ENCODE measurements around the gene TMEM94.

DNA sequence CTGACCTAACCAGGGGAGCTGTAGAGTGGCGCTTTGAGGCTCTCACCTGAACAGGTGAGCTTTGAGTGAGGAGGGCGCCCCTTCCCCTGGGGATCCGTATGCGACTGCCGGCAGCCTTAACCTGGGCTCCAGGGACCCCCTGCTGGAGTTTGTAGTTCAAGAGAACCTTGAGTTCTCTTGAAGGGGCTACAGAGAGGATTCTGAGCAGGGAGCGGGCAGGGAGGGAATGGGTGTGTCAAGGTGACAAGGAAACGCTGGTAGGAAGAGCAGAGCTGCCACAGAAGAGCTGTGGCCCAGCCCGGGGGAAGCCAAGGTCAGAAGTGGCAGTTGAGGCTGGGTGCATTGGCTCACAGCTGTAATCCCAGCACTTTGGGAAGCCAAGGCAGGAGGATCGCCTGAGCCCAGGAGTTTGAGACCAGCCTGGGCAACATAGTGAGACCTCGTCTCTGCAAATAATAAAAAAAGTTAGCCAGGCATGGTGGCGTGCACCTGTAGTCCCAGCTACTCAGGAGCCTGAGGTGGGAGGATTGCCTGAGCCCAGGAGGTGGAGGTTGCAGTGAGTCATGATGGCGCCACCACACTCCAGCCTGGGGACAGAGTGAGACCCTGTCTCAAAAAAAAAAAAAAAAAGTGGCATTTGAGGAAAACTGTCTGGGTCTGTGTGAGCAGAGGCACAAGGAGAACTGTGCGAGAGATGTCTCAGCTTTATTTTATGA lies 70.3 kb downstream of the TMEM94 start:
- TF ChIP-seq, protein P1, sequence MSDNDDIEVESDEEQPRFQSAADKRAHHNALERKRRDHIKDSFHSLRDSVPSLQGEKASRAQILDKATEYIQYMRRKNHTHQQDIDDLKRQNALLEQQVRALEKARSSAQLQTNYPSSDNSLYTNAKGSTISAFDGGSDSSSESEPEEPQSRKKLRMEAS (IDR thresholded peaks at IDR 0.05), result no peak
- TF ChIP-seq, protein P2, sequence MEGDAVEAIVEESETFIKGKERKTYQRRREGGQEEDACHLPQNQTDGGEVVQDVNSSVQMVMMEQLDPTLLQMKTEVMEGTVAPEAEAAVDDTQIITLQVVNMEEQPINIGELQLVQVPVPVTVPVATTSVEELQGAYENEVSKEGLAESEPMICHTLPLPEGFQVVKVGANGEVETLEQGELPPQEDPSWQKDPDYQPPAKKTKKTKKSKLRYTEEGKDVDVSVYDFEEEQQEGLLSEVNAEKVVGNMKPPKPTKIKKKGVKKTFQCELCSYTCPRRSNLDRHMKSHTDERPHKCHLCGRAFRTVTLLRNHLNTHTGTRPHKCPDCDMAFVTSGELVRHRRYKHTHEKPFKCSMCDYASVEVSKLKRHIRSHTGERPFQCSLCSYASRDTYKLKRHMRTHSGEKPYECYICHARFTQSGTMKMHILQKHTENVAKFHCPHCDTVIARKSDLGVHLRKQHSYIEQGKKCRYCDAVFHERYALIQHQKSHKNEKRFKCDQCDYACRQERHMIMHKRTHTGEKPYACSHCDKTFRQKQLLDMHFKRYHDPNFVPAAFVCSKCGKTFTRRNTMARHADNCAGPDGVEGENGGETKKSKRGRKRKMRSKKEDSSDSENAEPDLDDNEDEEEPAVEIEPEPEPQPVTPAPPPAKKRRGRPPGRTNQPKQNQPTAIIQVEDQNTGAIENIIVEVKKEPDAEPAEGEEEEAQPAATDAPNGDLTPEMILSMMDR (IDR thresholded peaks at IDR 0.05; ENCODE audit: control extremely low read depth in 1 of 3, insufficient read depth in 1 of 3, low read depth in 1 of 3, low read length in 3 of 3), result no peak
- TF ChIP-seq EP300 (IDR thresholded peaks at IDR 0.05; ENCODE audit: borderline replicate concordance in 1 of 2, low read depth in 2 of 2, low read length in 2 of 2), result no peak
- no peak for TF ChIP-seq TAF1 (IDR thresholded peaks at IDR 0.05; ENCODE audit: low read depth, low read length)
- TF ChIP-seq POLR2AphosphoS5 (IDR thresholded peaks at IDR 0.05; ENCODE audit: low read depth, low read length), result no peak
- no peak for TF ChIP-seq GTF2F1 (IDR thresholded peaks at IDR 0.05; ENCODE audit: borderline replicate concordance, low read depth, low read length)
- no peak for TF ChIP-seq NRF1 (IDR thresholded peaks at IDR 0.05; ENCODE audit: low read depth, low read length)
- TF ChIP-seq SIX5 (IDR thresholded peaks at IDR 0.05; ENCODE audit: low read depth, low read length), result no peak
- no peak for TF ChIP-seq GABPA (IDR thresholded peaks at IDR 0.05; ENCODE audit: borderline replicate concordance, insufficient read depth, low read length)
- no peak for TF ChIP-seq POLR2A (IDR thresholded peaks at IDR 0.05; ENCODE audit: control extremely low read depth in 1 of 2, low read depth in 2 of 2, low read length in 2 of 2)
- no peak for TF ChIP-seq RFX5 (IDR thresholded peaks at IDR 0.05; ENCODE audit: borderline replicate concordance, low read depth, low read length)
- TF ChIP-seq, protein P3, sequence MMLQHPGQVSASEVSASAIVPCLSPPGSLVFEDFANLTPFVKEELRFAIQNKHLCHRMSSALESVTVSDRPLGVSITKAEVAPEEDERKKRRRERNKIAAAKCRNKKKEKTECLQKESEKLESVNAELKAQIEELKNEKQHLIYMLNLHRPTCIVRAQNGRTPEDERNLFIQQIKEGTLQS (IDR thresholded peaks at IDR 0.05; ENCODE audit: insufficient read depth, low read depth, low read length), result no peak

Measured in H1 (cell line).